NCI-H1436 (cell line): ENCODE results near the gene CEP295NL.
"Not testable (repeated sequence)": the region's sequence is repeated elsewhere in the genome, so short reads cannot be mapped to it uniquely, and the experiment has no call there.

Experiments
- DNase-seq: peaks from one replicate; lab custom pipeline; 2025; lab: John Stamatoyannopoulos, UW

CEP295NL gene

DNA sequence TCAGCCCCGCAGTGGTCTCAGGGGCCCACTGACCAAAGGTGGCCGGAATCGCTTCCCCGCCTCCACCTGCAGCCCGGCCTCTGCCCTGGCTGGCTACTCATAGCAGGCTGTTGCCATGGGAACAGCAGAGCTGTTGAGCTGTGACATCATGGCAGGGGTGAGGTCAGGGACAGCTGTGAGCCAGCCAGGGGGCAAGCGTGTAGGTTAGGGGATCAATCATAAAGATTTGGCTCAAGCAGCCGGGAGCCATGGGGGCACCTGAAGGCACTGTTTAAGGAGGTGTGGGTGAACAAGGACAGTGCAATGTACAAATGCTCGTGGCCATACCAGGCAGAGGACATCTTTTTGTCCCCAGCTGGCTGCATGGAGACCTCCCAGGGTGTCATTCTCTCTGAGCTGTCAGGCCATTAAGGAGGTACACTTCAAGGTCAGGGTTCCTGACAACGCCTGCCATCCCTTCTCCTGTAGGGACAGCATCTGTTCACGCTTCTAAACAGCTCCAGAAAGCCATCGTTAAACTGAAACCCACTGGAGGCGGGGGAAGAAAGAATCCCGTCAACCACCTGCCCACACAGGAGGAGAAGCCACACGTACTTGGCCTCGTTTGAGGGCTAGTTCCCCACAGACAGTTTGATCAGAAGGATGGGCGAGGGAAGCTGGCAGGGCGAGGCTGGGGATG is at the start of gene CEP295NL:
Gene CEP295NL (minus strand): TSS at position 101 of the 679 bp plus-strand sequence. CDS start 1,373 bp downstream, outside the sequence.
- DNase-seq: no peak

GRCh38 chr17:78952706-78953105 is 49.7 kb upstream of the CEP295NL start:
- no peak for DNase-seq

DNA sequence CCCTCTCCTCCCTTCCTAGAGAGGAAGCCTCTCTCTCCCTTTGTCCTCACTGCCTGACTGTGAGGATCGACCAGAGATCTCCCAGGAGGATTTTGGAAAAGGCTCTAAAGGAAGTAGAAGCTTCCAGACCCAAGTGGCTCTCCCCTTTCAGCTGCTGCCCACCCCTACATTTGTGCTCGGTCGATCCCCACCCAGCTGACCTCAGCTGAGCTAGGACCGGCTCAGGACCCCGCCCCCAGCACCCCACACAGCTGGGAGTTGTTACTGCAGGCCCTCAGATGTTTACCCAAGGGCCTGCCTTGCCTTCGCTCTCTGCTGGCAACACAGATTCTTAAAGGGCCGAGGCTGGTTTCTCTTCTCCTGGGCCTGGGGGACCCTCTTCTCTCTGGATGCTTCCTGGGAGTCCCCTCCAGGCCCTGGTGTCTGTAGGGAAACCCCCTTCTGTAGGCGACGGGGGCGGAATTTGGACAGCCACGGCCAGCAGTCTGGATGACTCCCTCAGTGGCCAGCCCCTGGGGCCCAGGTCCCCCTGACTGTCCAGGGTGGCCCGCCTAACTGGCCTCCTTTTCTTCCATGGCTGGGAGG is 49.1 kb upstream of the CEP295NL start:
- no peak for DNase-seq

DNA sequence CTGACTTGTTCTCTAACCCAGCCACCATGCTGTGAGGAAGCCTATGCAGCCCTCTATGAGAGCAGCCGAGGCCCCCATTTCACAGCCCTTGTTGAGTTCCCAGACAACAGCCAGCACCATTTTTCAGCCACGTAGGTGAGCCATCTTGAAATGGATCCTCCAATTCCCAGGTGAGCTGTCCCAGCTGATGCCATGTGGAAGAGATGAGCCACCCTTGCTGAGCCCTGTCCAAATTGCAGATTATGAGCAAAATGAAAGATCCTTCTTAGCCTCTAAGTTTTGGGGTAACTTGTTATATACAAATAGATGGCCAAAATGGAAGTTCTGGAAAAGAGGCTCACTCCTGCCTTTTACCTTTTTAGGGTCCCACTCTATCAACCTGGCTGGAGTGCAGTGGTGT is 47.9 kb upstream of the CEP295NL start:
- no peak for DNase-seq

- DNase-seq: no peak
These were observed 44.5 kb upstream of the CEP295NL start for GRCh38 chr17:78947235-78948149.

- DNase-seq: no peak
These were observed 43.6 kb upstream of the CEP295NL start for GRCh38 chr17:78946631-78947030.

- DNase-seq: no peak
These were observed 43.1 kb upstream of the CEP295NL start for GRCh38 chr17:78946131-78946530.

DNA sequence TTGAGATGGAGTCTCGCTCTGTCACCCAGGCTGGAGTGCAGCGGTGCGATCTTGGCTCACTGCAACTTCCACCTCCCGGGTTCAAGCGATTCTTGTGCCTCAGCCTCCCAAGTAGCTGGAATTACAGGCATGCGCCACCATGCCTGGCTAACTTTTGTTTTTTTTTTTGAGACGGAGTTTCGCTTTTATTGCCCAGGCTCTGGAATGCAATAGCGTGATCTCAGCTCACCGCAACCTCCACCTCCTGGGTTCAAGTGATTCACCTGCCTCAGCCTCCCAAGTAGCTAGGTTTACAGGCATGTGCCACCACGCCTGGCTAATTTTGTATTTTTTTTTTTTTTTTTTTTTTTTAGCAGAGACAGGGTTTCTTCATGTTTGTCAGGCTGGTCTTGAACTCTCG is 42.5 kb upstream of the CEP295NL start:
- not testable (repeated sequence) for DNase-seq

DNA sequence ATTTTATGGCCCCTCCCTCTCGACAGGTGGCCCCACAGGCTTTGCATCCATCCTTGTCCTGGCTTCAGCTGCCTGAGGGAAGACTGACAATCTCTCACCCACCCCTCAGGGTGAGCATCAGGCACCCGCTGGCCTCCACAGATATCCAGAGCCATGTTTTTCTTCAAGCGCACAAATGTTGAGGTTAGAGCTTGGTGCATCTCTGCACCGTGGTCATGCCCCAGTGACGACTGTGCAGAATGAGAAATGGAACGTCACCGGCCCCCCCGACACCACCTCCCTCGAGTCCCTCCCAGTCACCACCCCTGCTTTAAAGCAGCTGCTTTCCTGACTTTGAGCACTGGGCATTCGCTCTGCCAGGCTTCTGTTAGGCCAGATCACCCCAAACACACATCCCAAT is 42.0 kb upstream of the CEP295NL start:
- DNase-seq: no peak

GRCh38 chr17:78944026-78944425 is 41.0 kb upstream of the CEP295NL start:
- DNase-seq: no peak

- peak; percentile 29 for DNase-seq
These were observed 37.7 kb upstream of the CEP295NL start for GRCh38 chr17:78940708-78941107.

DNA sequence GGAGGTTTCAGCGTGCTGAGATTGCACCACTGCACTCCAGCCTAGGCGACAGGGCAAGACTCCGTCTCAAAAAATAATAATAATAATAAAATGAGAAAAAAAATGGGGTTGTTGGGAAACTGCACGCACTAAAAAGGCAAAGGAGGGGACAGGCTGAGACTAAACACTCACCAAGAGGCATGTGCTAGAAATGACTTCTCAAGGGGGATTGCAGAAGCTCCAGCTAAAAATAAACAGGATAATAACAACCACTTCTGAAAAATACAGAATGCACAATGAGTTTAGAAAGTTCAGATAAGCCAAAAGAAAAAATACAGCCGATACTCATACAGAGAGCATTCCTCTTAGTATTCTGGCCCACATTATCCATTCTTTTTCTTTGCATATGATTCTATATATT is 37.3 kb upstream of the CEP295NL start:
- no peak for DNase-seq

- no peak for DNase-seq
These were observed 36.6 kb upstream of the CEP295NL start for GRCh38 chr17:78939615-78940014.

- no peak for DNase-seq
These were observed 34.6 kb upstream of the CEP295NL start for GRCh38 chr17:78937561-78937960.

DNA sequence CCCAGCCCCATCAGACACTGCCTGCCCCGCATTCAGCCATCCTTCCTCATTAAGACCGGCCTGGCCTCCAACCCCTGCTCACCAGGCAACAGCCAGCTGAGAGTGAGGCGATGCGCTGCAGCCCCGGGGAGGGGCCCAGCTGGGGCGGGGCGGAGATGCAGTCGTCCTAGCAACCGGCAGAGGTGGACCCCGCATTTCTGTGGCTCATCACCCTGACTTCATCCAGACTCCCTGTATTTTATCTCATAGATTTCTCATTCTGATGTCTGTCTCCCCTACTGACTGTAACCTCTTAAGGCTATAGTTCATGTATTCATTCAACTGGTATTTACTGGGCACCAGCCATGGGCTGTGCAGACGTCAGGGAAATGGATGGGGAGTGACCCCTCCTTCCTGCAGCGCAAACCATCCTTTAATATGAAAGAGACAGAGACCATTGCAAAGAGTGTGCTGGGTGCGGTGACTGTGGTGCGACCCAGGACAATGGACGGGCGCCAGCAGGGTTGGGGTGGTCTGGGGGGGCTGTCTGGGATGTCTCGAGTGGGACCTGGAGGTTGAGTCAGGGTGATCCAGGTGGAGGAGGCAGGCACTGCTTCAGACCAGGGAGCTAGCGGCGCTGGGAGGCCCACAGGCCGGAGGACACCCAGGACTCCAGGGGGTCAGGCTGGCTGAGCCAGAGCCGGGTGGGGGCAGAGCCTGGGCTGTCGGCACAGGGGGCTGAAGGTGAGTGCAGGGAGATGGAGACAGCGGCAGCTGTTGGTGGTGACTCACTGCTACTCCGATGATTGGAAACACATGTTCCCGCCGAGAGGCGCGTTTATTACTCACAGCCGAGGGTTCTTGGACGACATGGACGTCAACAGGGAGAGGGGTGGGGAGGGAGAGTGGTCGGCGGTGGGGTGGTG is 32.7 kb upstream of the CEP295NL start:
- DNase-seq: no peak

DNA sequence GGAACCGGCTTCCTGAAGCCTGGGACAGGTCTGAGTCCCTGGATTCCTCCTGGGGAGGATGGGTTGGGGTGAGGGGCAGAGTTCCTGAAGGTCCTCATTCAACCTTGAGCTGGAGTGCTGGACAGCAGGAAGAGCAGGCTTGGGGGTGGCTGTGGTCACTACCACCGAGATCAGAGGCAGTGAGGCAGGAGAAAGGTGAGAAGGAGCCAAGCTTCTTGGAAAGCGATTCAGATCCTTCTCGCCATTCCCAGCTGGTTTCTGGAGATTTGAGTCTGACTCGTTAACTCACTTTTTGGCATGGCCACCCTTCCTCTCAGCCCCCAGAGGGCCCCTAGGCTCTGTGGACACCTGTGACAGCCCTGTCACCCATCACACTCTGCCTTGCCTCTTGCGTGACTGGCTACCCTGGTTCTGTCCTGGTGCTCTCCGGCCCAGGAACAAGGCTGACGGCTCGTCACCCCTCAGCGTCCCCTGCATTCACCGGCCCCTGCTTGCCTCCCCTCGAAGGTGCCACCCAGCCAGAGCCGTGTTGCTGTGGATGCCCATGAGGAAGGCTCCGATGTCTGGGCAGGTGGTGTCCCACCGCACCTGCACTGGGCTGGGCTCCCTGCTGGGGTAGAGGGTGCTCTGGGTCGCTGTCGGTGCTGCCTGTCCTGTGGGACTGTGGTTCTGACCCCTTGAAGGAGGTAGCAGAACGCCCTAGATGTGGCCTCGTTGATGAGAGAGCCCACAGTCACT is 31.8 kb upstream of the CEP295NL start:
- DNase-seq: no peak

- peak; percentile 86 for DNase-seq
These were observed 31.1 kb upstream of the CEP295NL start for GRCh38 chr17:78933959-78934568.

DNA sequence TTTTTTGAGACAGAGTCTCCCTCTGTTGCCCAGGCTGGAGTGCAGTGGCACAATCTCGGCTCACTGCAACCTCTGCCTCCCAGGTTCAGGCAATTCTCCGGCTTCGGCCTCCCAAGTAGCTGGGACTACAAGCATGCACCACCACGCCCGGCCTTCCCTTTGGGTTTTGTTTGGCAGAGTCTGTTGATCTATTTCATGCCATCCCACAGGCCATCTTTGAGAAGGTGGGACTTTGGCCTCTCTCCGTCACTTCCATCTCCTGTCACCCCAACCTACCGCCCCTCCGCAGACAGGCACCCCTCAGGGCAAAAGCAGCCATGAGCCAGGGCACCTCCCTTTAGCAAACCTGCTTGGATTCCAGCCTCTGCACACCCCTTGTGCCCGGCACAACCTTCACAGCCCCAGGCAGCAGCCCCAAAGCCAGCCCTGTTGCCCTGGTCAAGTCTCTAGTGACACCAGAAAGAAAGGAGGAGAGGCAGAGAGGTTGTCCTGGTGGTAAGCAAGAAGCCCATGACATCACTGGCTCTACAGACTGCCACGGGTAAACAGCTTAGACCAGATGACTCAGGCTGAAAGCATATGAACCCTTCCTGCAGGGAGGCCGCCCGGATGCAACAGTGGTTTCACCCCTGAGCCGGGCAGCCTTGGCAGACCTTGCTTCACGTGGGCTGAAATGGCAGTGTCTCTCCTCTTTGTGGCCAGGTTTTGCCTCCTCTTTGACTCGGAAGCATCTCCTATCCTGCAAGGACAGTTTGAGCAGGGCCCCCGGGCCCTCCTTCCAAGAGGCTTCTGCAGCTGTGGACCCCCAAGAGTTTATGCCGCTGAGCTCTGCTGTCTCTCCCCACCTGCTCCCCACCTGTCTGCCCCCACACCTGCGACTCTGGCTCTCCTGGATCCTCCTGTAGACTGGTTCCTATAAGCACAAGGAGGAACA is 30.3 kb upstream of the CEP295NL start:
- DNase-seq: no peak
